ENCODE results near the gene NFIC.

Gene NFIC

GRCh38 chr19:3370214-3370720 lies 3.9 kb downstream of the NFIC start:
- TF ChIP-seq CTCF (IDR thresholded peaks at IDR 0.05; ENCODE audit: low read depth, low read length): no peak
- no peak for TF ChIP-seq MAX (IDR thresholded peaks at IDR 0.05; ENCODE audit: low read depth, low read length)
- TF ChIP-seq POLR2A (IDR thresholded peaks at IDR 0.05; ENCODE audit: extremely low read depth, insufficient read length): no peak
- DNase-seq (ENCODE audit: low read depth): no peak
- no peak overlapping the region for H3K4me3 ChIP-seq (ENCODE audit: low read depth, low read length)

GRCh38 chr19:3370728-3371591 lies 4.6 kb downstream of the NFIC start:
- H3K4me3 ChIP-seq (ENCODE audit: low read depth, low read length): no peak overlapping the region
- TF ChIP-seq POLR2A (IDR thresholded peaks at IDR 0.05; ENCODE audit: extremely low read depth, insufficient read length) (no peak), MAX (IDR thresholded peaks at IDR 0.05; ENCODE audit: low read depth, low read length) (no peak), CTCF (IDR thresholded peaks at IDR 0.05; ENCODE audit: low read depth, low read length) (no peak), MYC (IDR thresholded peaks at IDR 0.05; ENCODE audit: low read depth, low read length) (no peak)
- no peak for DNase-seq (ENCODE audit: low read depth)

GRCh38 chr19:3372413-3372812 lies 6.0 kb downstream of the NFIC start:
- H3K4me3 ChIP-seq (ENCODE audit: low read depth, low read length): no peak overlapping the region
- TF ChIP-seq MYC (IDR thresholded peaks at IDR 0.05; ENCODE audit: low read depth, low read length) (no peak), MAX (IDR thresholded peaks at IDR 0.05; ENCODE audit: low read depth, low read length) (no peak), CTCF (IDR thresholded peaks at IDR 0.05; ENCODE audit: low read depth, low read length) (no peak)
- no peak for DNase-seq (ENCODE audit: low read depth)

GRCh38 chr19:3373971-3374368 lies 7.6 kb downstream of the NFIC start:
- no peak overlapping the region for H3K4me3 ChIP-seq (ENCODE audit: low read depth, low read length)
- DNase-seq (ENCODE audit: low read depth): no peak
- TF ChIP-seq CTCF (IDR thresholded peaks at IDR 0.05; ENCODE audit: low read depth, low read length): no peak
- no peak for TF ChIP-seq MAX (IDR thresholded peaks at IDR 0.05; ENCODE audit: low read depth, low read length)
- TF ChIP-seq POLR2A (IDR thresholded peaks at IDR 0.05; ENCODE audit: extremely low read depth, insufficient read length): no peak
- no peak for TF ChIP-seq MYC (IDR thresholded peaks at IDR 0.05; ENCODE audit: low read depth, low read length)

GRCh38 chr19:3374369-3375112 lies 8.2 kb downstream of the NFIC start:
- H3K4me3 ChIP-seq (ENCODE audit: low read depth, low read length): no peak overlapping the region
- TF ChIP-seq MAX (IDR thresholded peaks at IDR 0.05; ENCODE audit: low read depth, low read length) (no peak), POLR2A (IDR thresholded peaks at IDR 0.05; ENCODE audit: extremely low read depth, insufficient read length) (no peak), CTCF (IDR thresholded peaks at IDR 0.05; ENCODE audit: low read depth, low read length) (no peak), MYC (IDR thresholded peaks at IDR 0.05; ENCODE audit: low read depth, low read length) (no peak)
- DNase-seq (ENCODE audit: low read depth): peak; percentile 39
